Measurements from ENCODE around the gene EGLN2.
"Not testable (repeated sequence)": the region's sequence is repeated elsewhere in the genome, so short reads cannot be mapped to it uniquely, and the experiment has no call there.

EGLN2 gene

GRCh38 chr19:40801426-40802299, 2.7 kb downstream of the EGLN2 start:
- no peak for DNase-seq (ENCODE audit: low read depth in 3 of 3)

- DNase-seq (ENCODE audit: low read depth in 3 of 3): no peak
These were observed 3.5 kb downstream of the EGLN2 start for GRCh38 chr19:40802300-40803169.

DNA sequence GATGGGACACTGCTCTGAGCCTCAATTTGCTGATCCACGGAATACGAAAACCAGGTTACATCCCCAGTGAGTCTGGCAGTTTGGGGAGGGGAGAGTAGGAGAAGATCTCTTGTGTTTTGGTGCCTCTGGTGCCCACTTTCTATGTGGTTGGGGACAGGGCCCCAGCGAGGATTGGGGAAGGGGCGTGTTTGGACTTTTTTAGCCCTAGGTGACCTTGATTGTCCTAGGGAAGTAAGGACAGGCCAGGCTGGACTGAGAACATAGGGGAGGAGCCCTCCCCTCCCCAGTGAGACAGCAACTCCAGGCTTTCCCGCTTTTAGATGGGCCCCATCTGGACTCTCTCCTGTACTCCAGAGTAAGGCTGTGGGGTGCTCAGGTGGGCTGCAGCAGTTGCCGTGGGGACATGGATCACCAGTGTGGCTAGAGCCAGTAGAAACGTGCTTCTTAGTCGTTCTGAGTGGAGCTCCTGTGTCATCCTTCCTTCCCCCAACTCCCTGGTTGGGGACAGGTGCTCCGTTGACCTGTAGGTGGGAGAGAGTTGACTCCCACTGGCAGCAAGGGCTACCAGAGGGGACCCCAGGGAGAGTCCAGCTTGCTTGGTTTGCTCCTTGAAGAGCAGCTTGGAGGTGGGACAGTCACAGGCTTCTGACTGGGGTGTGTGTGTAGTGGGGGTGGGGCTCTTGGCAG, 4.3 kb downstream of the EGLN2 start:
- no peak for DNase-seq (ENCODE audit: low read depth in 3 of 3)

GRCh38 chr19:40803857-40804782, 5.1 kb downstream of the EGLN2 start:
- peak in 1 of 3 experiments; percentile 34 for DNase-seq (ENCODE audit: low read depth in 3 of 3)

DNA sequence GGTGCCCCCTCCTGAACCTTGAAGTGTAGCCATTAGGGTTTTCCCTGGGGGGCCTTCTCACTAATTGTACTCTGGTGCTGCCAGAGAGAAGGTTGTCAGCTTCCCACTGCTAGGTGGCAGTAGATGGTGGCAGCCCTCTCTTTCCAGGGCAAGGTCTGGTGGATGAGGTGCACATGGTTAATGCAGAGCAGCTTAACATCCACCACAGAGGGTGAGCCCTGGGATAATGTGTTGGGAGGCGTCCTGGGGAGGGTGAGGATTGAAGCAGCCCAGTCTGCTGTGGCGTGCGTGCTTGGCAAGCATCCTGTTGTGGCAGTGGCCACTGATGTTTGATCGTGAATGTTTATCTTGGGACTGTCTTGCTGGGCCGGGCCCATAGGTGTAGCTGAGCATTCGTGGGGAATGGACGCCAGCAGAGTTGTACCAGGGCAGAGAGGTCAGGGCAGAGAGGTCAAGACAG, 5.8 kb downstream of the EGLN2 start:
- no peak for DNase-seq (ENCODE audit: low read depth in 3 of 3)

DNA sequence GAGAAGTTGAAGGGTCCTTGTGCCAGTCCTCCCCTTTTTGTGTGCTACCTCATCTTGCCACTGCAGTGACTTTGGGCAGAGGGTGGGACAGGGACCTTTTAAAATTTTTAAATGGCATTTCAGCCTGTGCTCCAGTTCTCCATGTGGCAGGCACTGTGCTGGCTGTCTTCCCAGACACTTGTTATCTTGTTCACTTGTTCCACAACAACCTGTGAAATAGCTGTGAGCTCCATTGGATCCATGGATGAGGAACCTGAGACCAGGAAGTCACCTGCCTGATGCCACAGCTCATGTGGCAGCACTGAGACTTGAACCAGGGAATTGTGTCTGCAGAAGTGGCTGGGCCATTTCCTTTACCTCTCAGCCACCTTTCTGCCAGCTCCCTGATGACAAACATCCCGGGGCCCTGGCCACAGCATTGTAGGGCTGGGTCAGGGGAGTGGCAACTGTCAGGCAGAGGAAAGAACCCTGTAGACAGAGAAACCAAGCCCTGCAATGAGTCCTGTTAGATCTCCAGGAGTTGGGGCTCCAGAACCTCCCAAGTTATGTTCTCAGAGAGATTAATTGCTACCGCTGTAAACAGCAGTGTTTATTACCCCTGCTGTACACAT, 6.4 kb downstream of the EGLN2 start:
- no peak for DNase-seq (ENCODE audit: low read depth in 3 of 3)

- peak; percentile 57 to 67 (median 61) for DNase-seq (ENCODE audit: low read depth in 3 of 3)
These were observed 7.6 kb downstream of the EGLN2 start for GRCh38 chr19:40806423-40807146.

- no peak for DNase-seq (ENCODE audit: low read depth in 3 of 3)
These were observed 8.4 kb downstream of the EGLN2 start for GRCh38 chr19:40807147-40808020.

DNA sequence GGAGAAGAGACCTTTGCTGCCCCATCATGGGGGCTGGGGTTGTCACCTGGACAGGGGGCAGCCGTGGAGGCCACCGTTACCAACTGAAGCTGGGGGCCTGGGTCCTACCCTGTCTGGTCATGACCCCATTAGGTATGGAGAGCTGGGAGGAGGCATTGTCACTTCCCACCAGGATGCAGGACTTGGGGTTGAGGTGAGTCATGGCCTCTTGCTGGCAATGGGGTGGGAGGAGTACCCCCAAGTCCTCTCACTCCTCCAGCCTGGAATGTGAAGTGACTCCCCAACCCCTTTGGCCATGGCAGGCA, 9.0 kb downstream of the EGLN2 start:
- DNase-seq (ENCODE audit: low read depth in 3 of 3): no peak

- DNase-seq (ENCODE audit: low read depth in 3 of 3): no peak
These were observed 9.5 kb downstream of the EGLN2 start for GRCh38 chr19:40808497-40808896.

- DNase-seq (ENCODE audit: low read depth in 3 of 3): no peak
These were observed 10.5 kb downstream of the EGLN2 start for GRCh38 chr19:40809358-40810086.

DNA sequence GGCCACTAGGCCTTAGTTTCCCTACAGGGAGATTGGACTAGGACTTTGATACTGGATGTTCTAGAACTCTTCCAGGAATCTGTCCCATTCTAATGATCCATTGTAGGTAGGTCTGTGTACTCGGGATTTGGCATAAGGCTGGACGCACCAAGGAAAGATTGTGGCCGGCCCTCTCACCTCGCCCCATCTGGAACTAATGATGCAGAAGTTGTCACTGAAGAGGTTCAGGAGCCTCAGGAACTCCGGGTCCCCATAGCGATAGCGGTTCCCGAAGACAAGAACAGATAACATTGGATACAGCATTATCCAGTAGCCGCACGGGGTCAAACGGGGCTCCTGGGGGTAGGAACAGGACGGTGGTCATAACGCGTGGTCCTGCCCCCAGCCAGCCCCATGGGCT, 11.2 kb downstream of the EGLN2 start:
- no peak for DNase-seq (ENCODE audit: low read depth in 3 of 3)

DNA sequence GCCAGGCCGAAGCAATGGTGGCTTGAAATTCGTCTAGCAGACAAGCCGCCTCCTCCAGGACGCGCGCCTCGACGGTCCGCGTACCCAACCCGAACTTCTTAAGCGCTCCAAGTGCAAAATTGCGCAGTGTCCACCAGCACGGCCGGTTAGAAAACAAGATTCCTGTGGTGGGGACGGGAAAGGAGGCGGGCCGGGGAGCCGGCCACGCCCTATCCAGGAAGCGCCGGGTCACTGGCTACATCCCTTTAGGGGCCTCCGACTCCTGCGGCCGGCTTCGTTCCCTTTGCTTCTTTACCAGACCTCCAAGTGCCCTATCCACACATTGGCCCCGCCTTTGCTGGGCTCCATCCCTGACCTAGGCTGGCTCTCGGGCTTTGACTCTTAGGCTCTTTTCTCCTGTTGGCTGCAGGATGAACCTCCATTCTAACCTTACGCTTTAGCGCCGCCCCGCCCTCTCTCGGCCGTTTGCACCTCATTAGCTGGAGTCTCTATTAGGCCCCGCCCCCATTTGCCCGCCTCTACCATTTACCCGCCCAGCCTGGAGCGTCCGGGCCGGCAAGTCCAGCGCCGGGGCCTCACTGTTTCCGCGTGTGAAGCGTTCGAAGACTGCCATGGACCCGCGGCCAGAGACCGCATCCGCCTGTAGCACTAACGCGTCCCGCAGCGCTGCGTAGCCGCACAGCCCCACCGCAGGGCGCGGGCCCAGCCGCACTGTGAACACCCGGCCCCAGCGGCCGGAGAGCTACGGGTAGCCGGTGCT, 11.8 kb downstream of the EGLN2 start:
- DNase-seq (ENCODE audit: low read depth in 3 of 3): not testable (repeated sequence)

- DNase-seq (ENCODE audit: low read depth in 3 of 3): no peak
These were observed 12.7 kb downstream of the EGLN2 start for GRCh38 chr19:40811478-40812341.

DNA sequence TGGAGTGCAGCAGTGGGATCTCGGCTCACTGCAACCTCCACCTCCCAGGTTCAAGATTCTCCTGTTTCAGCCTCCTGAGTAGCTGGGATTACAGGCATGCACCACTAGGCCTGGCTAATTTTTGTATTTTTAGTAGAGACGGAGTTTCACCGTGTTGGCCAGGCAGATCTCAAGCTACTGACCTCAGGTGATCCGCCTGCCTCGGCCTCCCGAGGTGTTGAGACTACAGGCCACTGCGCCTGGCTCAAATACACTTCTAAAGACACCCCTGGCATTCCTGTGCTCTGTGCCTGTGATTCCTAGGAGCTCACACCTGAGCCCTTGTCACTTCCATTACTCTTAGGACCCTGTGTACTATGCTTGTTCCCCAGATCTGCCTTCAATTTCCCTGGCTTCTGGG, 13.6 kb downstream of the EGLN2 start:
- not testable (repeated sequence) for DNase-seq (ENCODE audit: low read depth in 3 of 3)

GRCh38 chr19:40813182-40813581, 14.2 kb downstream of the EGLN2 start:
- DNase-seq (ENCODE audit: low read depth in 3 of 3): no peak

GRCh38 chr19:40815223-40815622, 16.2 kb downstream of the EGLN2 start:
- no peak for DNase-seq (ENCODE audit: low read depth in 3 of 3)

Data from stimulated activated CD4-positive, alpha-beta T cell treated with anti-CD3 and anti-CD28 coated beads, TNF-alpha, amount 100 ng/mL, for 4 hours (primary cell).